Esophagus (tissue), 2 donors: Measurements from ENCODE around the gene CHERP. TPM values are rescaled to one million over a fixed set of nuclear protein-coding genes. Genes with fewer than 3 reads are reported as not detected.

Experiments used
- H3K27ac ChIP-seq, 2 donors: one replicate each; pipeline ENCODE4 v1.5.1; 2013; ENCODE audit warnings: low read depth in 2 of 2, mild to moderate bottlenecking in 2 of 2, inconsistent platforms in 1 of 2, low read length in 1 of 2, moderate library complexity in 1 of 2
- H3K27me3 ChIP-seq, 2 donors: one replicate each; pipeline ENCODE4 v1.6.1; 2013; ENCODE audit warnings: low read length in 2 of 2, control low read depth in 1 of 2, mild to moderate bottlenecking in 1 of 2; ENCODE audit not compliant: insufficient read depth in 2 of 2, control insufficient read depth in 1 of 2
- H3K36me3 ChIP-seq, 2 donors: one replicate each; pipeline ENCODE4 v1.6.1; 2013; ENCODE audit warnings: low read length in 1 of 2; ENCODE audit not compliant: control insufficient read depth in 2 of 2, insufficient read depth in 2 of 2
- H3K4me1 ChIP-seq, 2 donors: one replicate each; pipeline ENCODE4 v1.6.1; 2013; ENCODE audit warnings: low read length in 1 of 2; ENCODE audit not compliant: control insufficient read depth in 2 of 2, insufficient read depth in 2 of 2
- H3K4me3 ChIP-seq, 2 donors: one replicate each; pipeline ENCODE4 v1.5.1; 2013; ENCODE audit warnings: low read length in 2 of 2, mild to moderate bottlenecking in 2 of 2, low read depth in 1 of 2, moderate library complexity in 1 of 2
- H3K9me3 ChIP-seq, 2 donors: one replicate each; pipeline ENCODE4 v1.6.1; 2013; ENCODE audit warnings: mild to moderate bottlenecking in 2 of 2, low read depth in 1 of 2, low read length in 1 of 2, moderate library complexity in 1 of 2; ENCODE audit not compliant: control insufficient read depth in 2 of 2, insufficient read depth in 1 of 2
- WGBS, 2 donors: extraction: QIAGEN DNeasy Blood & Tissue Kit; methylation state at CpG; one replicate each; pipeline ENCODE4 v1.1.7; 2013; 5-methylcytosine and 5-hydroxymethylcytosine counted together
- polyA plus RNA-seq, 2 donors: library from polyadenylated mRNA; stranded (reverse); fragments of 200-250 nt; gene quantifications; one replicate each; pipeline ENCODE4 v1.2.3, GENCODE V29; 2013
- donor health status: healthy with polysubstance abuse.
- donor health status: Bipolar disorder and iron deficiency.

CHERP gene
- polyA plus RNA-seq, 2 donors: 15.2 to 20.1 TPM

DNA sequence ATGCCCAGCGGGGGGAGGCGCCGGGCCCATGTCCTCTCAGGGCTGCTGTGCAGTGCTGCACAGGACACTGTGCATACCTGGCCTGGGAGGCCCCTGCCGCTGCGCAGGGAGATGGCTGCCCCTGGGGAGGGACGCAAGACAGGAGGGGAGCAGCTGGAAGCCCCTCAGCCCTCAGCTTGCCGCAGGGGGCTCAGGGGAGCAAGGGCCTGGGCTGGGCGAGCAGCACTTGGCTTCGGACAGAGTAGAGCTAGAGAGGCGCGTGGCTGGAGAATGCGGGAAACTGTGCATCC lies 10.9 kb downstream of the CHERP start:
- Histone ChIP-seq H3K9me3 (peaks cover 0 to 4% of the 10 kb centered on the region in 2 donors), H3K27ac (no peak overlapping the region), H3K4me1 (peaks cover 0 to 2% of the 10 kb centered on the region in 2 donors), H3K4me3 (no peak overlapping the region), H3K27me3 (no peaks in the 10 kb centered on the region), H3K36me3 (peaks cover 57 to 75% of the 10 kb centered on the region in 2 donors)
- 97 to 99% methylated on average over 12 of the region's 12 CpGs for WGBS, 2 donors

DNA sequence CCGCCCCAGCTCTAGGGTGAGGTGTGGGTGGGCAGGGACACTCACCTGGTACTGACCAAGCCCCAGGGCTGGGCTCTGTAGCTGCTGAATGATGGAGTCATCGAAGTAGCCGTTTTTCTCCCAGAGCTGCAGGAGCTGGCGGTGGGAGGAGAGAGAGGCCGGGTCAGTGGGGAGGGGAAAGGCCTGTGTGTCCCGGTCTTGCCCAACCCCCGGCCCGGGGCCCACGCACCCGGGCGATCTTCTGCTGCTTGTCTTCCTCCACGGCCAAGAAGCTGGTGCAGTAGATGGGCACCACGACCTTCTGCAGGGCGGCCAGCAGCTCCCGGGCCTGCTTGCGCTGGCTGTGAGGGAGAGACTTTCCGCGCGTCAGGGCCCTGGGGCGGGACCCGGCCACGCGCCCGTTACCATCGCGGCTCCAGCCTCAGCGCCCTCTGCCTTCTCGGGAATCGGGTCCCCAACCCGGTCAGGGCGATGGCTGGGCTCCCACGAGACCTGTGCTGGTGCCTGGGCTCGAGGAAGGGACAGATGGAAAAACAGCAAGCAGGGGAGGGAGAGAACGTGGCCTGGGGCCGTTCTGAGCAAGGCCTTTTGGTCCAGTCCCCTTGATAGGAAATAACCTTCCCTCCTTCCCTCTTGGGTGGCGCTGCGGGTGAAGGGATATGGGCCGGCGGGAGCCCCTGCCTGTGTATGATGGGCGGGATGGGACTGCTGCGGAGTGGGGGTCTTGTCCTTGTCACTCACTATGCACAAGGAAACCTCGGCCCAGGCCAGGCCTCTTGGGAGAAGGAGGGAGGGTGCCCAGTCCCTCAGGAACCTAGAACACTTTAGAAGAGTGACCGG lies 11.5 kb downstream of the CHERP start:
- peaks cover 58 to 78% of the 10 kb centered on the region in 2 donors for H3K36me3 ChIP-seq
- H3K4me3 ChIP-seq: no peak overlapping the region
- peaks cover 0 to 2% of the 10 kb centered on the region in 2 donors for H3K4me1 ChIP-seq
- H3K27ac ChIP-seq: no peak overlapping the region
- peaks cover 0 to 4% of the 10 kb centered on the region in 2 donors for H3K9me3 ChIP-seq
- WGBS, 2 donors: 92 to 94% methylated on average over 37 to 43 of the region's 43 CpGs
- no peaks in the 10 kb centered on the region for H3K27me3 ChIP-seq

DNA sequence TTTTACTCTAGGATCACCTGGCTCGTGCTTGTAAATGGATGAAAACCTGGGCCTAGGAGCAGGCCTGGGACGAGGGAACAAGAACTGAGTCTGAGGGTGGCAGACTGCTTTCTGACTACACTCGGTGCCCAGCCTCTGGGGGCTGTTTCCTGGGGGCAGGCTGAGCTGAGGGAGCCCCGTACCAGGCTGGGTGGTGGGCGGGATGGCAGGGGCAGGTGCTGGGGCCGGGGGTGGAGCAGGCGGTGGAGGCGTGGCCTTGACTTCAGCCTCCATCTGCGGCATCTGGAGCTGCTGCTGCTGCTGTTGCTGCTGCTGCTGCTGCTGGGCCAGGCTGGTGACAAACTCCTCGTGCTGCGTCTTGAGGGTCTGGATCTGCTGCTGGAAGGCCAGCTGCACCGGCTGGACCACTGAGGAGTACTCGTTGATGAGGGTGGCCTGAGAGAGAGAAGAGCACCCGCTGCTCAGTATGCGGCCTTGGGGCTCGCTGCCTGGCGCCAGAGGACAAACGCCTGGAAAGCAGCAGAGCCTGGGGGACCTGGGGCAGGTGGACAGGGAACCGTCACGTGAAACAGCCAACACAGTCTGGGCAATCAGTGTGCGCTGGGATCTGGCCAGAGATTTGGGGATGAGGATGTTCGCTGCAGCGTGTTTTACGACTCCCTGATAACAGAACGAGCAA lies 12.6 kb downstream of the CHERP start:
- H3K4me1 ChIP-seq: peaks cover 0 to 2% of the 10 kb centered on the region in 2 donors
- H3K27me3 ChIP-seq: no peaks in the 10 kb centered on the region
- no peak overlapping the region for H3K27ac ChIP-seq
- no peak overlapping the region for H3K4me3 ChIP-seq
- WGBS, 2 donors: 91 to 92% methylated on average over 25 of the region's 25 CpGs
- H3K9me3 ChIP-seq: no peaks in the 10 kb centered on the region
- peaks cover 60 to 80% of the 10 kb centered on the region in 2 donors for H3K36me3 ChIP-seq

DNA sequence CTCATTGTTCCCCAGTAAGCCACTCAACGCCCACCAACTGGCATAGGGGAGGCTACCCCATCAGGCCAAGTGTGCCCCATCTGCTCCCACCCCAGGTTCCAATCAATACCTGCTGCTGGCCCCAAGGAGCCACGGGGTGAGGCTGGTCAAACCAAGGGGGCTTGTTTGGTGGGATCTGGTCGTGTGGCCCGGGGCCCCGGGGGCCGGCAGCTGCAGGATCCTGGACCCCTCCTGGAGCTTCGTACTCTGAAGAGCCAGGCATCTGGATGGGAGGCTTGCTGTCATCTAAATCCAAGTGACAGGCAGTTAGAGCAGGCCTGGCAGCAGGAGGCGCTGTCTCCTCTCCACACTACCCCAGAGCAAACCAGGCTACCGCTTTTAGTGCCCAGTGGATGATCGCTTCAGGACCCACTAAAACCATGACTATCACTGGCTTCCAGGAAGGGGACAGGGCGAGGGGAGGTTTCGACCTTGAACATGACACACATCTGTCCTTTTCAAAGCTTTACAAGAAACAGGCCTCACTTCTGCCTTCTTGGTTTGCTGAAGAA lies 14.2 kb downstream of the CHERP start:
- WGBS, 2 donors: 89 to 94% methylated on average over 12 of the region's 12 CpGs
- no peaks in the 10 kb centered on the region for H3K27me3 ChIP-seq
- no peaks in the 10 kb centered on the region for H3K9me3 ChIP-seq
- H3K4me1 ChIP-seq: peaks cover 0 to 2% of the 10 kb centered on the region in 2 donors
- no peak overlapping the region for H3K4me3 ChIP-seq
- no peak overlapping the region for H3K27ac ChIP-seq
- H3K36me3 ChIP-seq: peaks cover 63 to 82% of the 10 kb centered on the region in 2 donors

DNA sequence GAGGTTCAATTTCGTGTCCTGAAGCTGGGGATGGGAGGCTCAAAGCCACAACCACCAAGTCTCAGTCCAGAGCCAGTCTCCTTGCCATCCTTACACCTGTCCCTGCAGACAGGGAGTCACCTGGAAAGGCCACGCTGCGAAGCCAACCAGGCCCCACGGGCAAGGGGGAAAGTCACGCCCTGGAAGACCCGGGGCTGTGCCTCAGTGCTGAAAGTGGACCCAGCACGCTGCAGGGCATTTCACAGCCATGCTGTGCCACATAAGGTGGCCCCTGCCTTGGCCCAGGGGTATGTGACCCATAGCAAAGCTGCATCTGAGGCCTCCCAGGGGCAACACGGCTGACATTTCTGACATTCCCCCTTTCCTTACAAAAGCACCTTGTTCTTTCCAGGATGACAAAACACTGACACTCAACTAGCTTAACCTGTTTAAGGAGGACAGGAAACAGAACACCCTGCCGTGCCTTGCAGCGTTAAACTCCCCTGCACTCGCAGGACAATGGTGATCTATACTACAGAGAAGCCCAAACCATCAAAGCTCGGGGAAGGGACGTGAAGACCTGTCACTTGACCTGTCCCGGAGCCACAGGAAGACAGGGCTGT lies 14.8 kb downstream of the CHERP start:
- no peaks in the 10 kb centered on the region for H3K9me3 ChIP-seq
- H3K27ac ChIP-seq: peak overlapping the region in 1 of 2 donors; percentile 43
- no peak overlapping the region for H3K4me3 ChIP-seq
- peaks cover 58 to 82% of the 10 kb centered on the region in 2 donors for H3K36me3 ChIP-seq
- H3K4me1 ChIP-seq: peaks cover 0 to 2% of the 10 kb centered on the region in 2 donors
- 78 to 80% methylated on average over 13 to 14 of the region's 14 CpGs for WGBS, 2 donors
- H3K27me3 ChIP-seq: no peaks in the 10 kb centered on the region

DNA sequence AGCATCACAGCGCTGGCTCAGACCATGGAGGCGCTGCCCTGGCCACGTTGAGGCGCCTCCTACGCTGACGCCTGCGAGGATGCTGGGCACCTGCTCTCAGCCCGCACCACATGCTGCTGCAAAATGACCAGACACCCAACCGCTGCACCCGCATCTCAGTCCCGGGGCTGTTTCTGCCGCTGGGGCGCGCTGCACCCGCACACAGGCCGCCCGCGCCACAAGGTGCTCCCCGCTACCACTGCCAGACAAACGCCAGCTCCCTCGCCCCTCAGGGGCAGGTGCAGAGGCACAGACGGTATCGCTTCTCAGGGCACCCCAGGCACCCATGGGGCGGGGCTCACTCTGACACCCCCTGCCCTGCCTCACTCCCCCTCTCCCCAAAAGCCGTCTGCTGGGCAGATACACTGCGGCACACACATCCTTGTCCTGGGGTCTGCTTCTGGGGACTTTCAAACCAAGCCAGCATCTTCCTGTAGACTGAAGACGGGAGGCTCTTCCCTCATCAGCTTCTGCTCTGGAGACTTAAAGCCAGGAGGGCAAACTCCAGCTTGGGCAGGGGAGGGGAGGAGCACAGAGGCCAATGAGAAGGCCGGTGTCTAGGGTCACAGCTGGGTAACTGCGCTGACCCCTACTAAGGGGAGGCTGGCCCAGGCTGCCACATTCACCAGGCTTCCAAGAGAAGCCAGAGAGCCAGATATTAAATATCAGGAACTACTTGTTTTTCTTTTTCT lies 16.3 kb downstream of the CHERP start:
- no peak overlapping the region for H3K27ac ChIP-seq
- WGBS, 2 donors: 94 to 96% methylated on average over 29 of the region's 29 CpGs
- no peaks in the 10 kb centered on the region for H3K27me3 ChIP-seq
- peaks cover 53 to 80% of the 10 kb centered on the region in 2 donors for H3K36me3 ChIP-seq
- peaks cover 0 to 2% of the 10 kb centered on the region in 2 donors for H3K4me1 ChIP-seq
- no peaks in the 10 kb centered on the region for H3K9me3 ChIP-seq
- H3K4me3 ChIP-seq: no peak overlapping the region

DNA sequence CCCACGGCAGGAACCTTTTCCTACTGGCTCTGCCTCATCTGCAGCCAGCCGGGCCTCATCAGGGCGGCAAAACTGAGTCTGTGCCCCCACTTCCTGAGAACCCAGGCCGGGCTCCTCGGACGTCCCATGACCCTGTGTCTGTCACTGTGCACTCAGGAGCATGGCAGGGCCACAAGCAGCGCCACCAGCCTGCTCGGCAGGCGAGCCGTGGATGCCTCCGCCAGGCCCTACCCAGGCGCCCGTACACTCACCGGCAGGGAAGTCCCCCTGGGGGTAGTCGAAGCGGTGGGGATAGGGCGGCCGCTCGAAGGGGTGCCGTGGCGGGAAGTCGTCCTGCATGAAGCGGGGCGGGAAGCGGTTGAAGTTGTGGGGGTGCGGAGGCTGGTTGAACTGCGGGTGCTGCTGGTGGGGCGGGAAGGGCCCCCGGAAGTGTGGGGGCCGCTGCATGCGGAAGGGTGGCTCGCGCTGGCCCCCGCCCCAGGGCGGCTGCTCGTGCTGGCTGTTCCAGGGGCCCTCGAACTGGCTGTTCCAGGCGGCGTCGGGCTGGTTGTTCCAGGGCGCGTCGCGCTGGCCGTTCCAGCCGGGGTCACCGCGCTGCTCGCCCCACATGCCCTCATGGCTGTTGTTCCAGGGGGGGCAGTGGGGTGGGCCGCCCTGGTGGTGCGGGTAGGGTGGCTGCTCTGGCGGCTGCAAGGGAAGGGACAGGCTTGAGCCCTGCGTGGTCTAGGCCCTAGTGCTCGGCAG lies 17.1 kb downstream of the CHERP start:
- H3K9me3 ChIP-seq: no peaks in the 10 kb centered on the region
- peaks cover 0 to 2% of the 10 kb centered on the region in 2 donors for H3K4me1 ChIP-seq
- peaks cover 54 to 80% of the 10 kb centered on the region in 2 donors for H3K36me3 ChIP-seq
- H3K27ac ChIP-seq: no peak overlapping the region
- H3K27me3 ChIP-seq: no peaks in the 10 kb centered on the region
- no peak overlapping the region for H3K4me3 ChIP-seq
- 96 to 97% methylated on average over 54 of the region's 54 CpGs for WGBS, 2 donors

DNA sequence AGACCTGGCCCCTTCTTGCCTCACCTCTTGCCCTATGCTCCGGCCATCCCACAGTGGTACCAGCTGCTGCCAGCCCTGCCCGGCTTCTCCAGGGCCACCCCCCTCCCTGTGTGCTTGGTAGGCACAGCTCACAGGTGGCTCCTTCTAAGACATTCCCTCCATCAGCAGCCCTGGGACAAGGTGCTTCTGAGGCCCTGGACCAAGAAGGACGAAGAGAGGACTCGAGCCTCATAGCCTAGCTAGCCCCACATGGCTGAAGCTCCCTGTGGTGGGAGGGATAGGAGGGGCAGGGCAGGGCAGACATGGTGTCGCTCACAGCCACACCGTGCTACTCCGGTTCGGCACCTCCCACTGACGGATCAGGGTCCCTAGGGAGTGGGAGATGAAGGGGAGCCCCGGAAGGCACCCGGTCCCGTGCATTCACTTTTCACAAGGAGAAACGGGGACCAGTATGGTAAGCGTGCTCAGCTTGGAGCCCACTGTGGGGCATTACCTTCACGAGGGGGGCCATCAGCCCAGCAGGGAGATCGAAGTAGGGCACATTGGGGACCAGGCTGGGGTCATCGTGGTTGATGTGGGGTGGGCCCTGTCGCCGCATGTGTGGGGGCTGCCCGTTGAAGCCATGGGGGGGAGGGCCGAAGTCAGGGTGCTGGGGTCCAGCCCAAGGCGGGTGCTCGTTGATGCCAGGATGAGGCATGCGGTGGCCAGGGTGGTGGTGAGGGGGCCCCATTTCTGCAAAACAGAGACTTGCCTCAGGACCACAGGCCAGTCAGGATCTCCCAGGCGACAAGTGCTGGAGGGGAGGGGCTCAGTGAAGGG lies 19.5 kb downstream of the CHERP start:
- Histone ChIP-seq H3K9me3 (peaks cover 0 to 2% of the 10 kb centered on the region in 2 donors), H3K4me1 (peaks cover 0 to 2% of the 10 kb centered on the region in 2 donors), H3K4me3 (no peak overlapping the region), H3K36me3 (peaks cover 50 to 88% of the 10 kb centered on the region in 2 donors), H3K27ac (no peak overlapping the region), H3K27me3 (no peaks in the 10 kb centered on the region)
- WGBS, 2 donors: 94 to 95% methylated on average over 25 of the region's 25 CpGs
